Fibroblast of lung (primary cell): ENCODE measurements around the gene UPP2. TPM values are rescaled to one million over a fixed set of nuclear protein-coding genes. Genes with fewer than 3 reads are reported as not detected.

Source experiments
- DNase-seq, 2 donors: peaks; one replicate each; pipeline versions ENCODE4 v3.0.0 to v3.0.0-alpha.2; 2010; ENCODE audit warnings: low read depth in 2 of 2
- H2AFZ ChIP-seq: 2 replicates; pipeline ENCODE4 v1.5.1; 2012; ENCODE audit warnings: low read length, control low read depth, inconsistent platforms
- H3K27ac ChIP-seq: 2 replicates; pipeline ENCODE4 v1.5.1; 2011; ENCODE audit warnings: low read length, control low read depth; ENCODE audit not compliant: insufficient read depth
- H3K27me3 ChIP-seq: 2 replicates; pipeline ENCODE4 v1.5.1; 2011; ENCODE audit warnings: mild to moderate bottlenecking, low read length; ENCODE audit not compliant: control insufficient read depth, insufficient read depth
- H3K36me3 ChIP-seq: 2 replicates; pipeline ENCODE4 v1.5.1; 2011; ENCODE audit warnings: low read length; ENCODE audit not compliant: control insufficient read depth, insufficient read depth
- H3K4me1 ChIP-seq: 2 replicates; pipeline ENCODE4 v1.5.1; 2011; ENCODE audit warnings: low read length; ENCODE audit not compliant: control insufficient read depth, insufficient read depth; ENCODE audit errors: extremely low read depth
- H3K4me2 ChIP-seq: 2 replicates; pipeline ENCODE4 v1.5.1; 2011; ENCODE audit warnings: low read length, control low read depth; ENCODE audit not compliant: insufficient read depth; ENCODE audit errors: extremely low read depth
- H3K4me3 ChIP-seq, 4 experiments: fragments of 200-600 bp in 1 of 4; sonication (generic) in 1 of 4; replicated peaks in 1 of 4; 2 replicates each; pipeline ENCODE4 v1.5.1; 2011 to 2016; ENCODE audit warnings: low read length in 4 of 4, low read depth in 3 of 4, mild to moderate bottlenecking in 3 of 4, control low read depth in 2 of 4, inconsistent platforms in 1 of 4, mixed read lengths in 1 of 4; ENCODE audit not compliant: insufficient read depth in 1 of 4; ENCODE audit errors: control extremely low read depth in 1 of 4
- H3K79me2 ChIP-seq: 2 replicates; pipeline ENCODE4 v1.5.1; 2012; ENCODE audit warnings: mild to moderate bottlenecking, low read length, inconsistent platforms; ENCODE audit not compliant: control insufficient read depth, insufficient read depth
- H3K9ac ChIP-seq: 2 replicates; pipeline ENCODE4 v1.5.1; 2011; ENCODE audit warnings: mild to moderate bottlenecking, low read length, control low read depth; ENCODE audit not compliant: insufficient read depth
- H3K9me3 ChIP-seq: 2 replicates; pipeline ENCODE4 v1.5.1; 2012; ENCODE audit warnings: low read depth, low read length; ENCODE audit not compliant: control insufficient read depth, insufficient read depth
- H4K20me1 ChIP-seq: 2 replicates; pipeline ENCODE4 v1.5.1; 2011; ENCODE audit warnings: low read length; ENCODE audit not compliant: control insufficient read depth, insufficient read depth; ENCODE audit errors: extremely low read depth
- EZH2 ChIP-seq: IDR thresholded peaks from 2 replicates; pipeline ENCODE4 v1.5.1; 2012; ENCODE audit warnings: low read length, control low read depth, mild to moderate bottlenecking; ENCODE audit errors: missing control alignments
- polyA plus RNA-seq, 2 donors: library from polyadenylated mRNA; depleted of rRNA in 1 of 2; stranded (reverse) in 1 of 2; unstranded in 1 of 2; fragments of >200 nt; gene quantifications; 2 replicates each; pipeline ENCODE4 v1.2.1, GENCODE V29; 2011 to 2012; ENCODE audit warnings: missing spikeins in 1 of 2
- total RNA-seq: library from RNA; depleted of rRNA; stranded (reverse); fragments of >200 nt; gene quantifications from 2 replicates; pipeline ENCODE4 v1.2.1, GENCODE V29; 2014
- TF ChIP-seq, protein P1 (sequence below), 2 donors: IDR thresholded peaks in 1 of 2; conservative IDR thresholded peaks in 1 of 2; 1 replicate in 1 of 2; 2 replicates in 1 of 2; pipeline ENCODE4 v1.5.1; 2011 to 2012; ENCODE audit warnings: low read length in 2 of 2, control low read depth in 1 of 2, inconsistent platforms in 1 of 2, low read depth in 1 of 2, mild to moderate bottlenecking in 1 of 2

UPP2 gene
- total and polyA plus RNA-seq, 2 donors (not counting 1 experiment from before 2014, with no cell fraction given): not detected

DNA sequence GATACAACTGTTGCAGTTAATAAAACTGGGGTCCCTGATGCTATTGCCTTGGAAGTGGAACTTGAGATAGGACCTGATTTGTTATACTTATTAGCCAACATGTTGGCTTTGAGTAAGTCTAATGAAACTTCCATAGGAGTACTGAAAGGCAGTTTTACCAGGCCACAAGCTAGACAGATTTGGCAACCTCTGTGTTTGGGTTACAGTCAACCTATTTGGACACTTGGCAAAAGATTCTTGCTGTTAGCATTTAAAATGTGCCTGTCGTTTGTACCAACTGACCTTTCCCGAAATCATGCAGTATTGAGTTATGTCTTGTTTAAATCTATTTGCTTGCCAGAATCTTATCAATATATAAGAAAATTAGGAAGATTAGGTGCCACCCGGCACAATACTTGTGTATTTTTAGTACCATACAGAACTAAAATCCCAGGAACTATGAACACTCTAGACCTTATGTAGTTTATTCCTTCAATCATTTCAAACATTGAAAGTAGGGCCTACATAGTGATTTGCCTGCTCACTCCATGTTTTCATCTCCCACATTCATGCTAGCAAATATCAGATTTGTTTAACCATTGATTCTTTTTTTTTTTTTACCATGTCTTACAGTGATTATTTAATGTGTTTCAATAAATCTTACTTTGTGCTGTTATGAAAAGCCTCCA is 35.5 kb upstream of the UPP2 start:
- H3K9ac ChIP-seq: no peak overlapping the region
- H2AFZ ChIP-seq: no peak overlapping the region
- no peak overlapping the region for H3K27ac ChIP-seq
- no peak for TF ChIP-seq EZH2
- TF ChIP-seq, protein P1, sequence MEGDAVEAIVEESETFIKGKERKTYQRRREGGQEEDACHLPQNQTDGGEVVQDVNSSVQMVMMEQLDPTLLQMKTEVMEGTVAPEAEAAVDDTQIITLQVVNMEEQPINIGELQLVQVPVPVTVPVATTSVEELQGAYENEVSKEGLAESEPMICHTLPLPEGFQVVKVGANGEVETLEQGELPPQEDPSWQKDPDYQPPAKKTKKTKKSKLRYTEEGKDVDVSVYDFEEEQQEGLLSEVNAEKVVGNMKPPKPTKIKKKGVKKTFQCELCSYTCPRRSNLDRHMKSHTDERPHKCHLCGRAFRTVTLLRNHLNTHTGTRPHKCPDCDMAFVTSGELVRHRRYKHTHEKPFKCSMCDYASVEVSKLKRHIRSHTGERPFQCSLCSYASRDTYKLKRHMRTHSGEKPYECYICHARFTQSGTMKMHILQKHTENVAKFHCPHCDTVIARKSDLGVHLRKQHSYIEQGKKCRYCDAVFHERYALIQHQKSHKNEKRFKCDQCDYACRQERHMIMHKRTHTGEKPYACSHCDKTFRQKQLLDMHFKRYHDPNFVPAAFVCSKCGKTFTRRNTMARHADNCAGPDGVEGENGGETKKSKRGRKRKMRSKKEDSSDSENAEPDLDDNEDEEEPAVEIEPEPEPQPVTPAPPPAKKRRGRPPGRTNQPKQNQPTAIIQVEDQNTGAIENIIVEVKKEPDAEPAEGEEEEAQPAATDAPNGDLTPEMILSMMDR (conservative IDR thresholded peaks at IDR 0.05 in 1 of 2, IDR thresholded peaks at IDR 0.05 in 1 of 2; ENCODE audit: low read depth in 1 of 2, low read length in 2 of 2): no peak
- H4K20me1 ChIP-seq: no peaks in the 10 kb centered on the region
- H3K9me3 ChIP-seq: no peaks in the 10 kb centered on the region
- no peak overlapping the region for H3K4me2 ChIP-seq
- H3K4me3 ChIP-seq: no peak overlapping the region
- no peaks in the 10 kb centered on the region for H3K27me3 ChIP-seq
- peaks cover 5% of the 10 kb centered on the region for H3K4me1 ChIP-seq
- H3K79me2 ChIP-seq: no peaks in the 10 kb centered on the region
- DNase-seq: no peak
- no peaks in the 10 kb centered on the region for H3K36me3 ChIP-seq

DNA sequence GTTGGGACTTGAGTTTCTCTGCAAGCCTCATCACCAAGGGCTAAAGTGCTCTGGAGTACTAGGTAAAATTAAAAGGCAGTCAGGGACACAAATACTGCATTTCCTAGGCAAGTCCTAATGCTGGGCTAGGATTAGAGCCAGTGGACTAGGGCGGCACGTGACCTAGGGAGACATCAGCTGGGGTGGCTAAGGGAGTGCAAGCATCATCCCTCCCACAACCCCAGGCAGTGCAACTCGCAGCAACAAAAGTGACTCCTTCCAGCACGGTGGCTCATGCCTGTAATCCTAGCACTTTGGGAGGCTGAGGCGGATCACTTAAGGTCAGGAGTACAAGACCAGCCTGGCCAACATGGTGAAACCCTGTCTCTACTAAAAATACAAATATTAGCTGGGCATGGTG is 30.7 kb upstream of the UPP2 start:
- DNase-seq: no peak
- Histone ChIP-seq H3K9me3 (no peaks in the 10 kb centered on the region), H4K20me1 (no peaks in the 10 kb centered on the region), H3K79me2 (no peaks in the 10 kb centered on the region), H2AFZ (no peak overlapping the region), H3K4me3 (no peak overlapping the region), H3K4me1 (no peaks in the 10 kb centered on the region), H3K36me3 (no peaks in the 10 kb centered on the region), H3K27ac (no peak overlapping the region), H3K4me2 (no peak overlapping the region), H3K9ac (no peak overlapping the region), H3K27me3 (no peaks in the 10 kb centered on the region)
- TF ChIP-seq EZH2: no peak
- TF ChIP-seq, protein P1 (conservative IDR thresholded peaks at IDR 0.05 in 1 of 2, IDR thresholded peaks at IDR 0.05 in 1 of 2; ENCODE audit: low read depth in 1 of 2, low read length in 2 of 2): no peak

DNA sequence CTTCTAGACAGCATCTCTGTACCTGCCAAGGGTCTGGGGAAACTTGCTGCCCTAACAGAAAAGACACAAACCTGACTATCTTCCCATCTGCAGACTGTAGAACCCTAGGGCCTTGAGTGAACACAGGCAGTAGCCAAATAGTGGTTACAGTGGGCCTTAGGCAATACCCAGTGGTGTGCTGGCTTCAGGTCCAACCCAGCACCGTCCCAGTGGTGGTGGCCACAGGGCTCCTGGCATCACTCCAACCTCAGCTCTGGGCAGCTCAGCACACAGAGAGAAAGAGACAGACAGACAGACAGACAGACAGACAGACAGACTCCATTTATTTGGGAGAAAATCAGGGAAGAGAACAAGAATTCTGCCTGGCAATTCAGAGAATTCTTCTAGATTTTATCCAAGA is 29.3 kb upstream of the UPP2 start:
- H4K20me1 ChIP-seq: no peaks in the 10 kb centered on the region
- TF ChIP-seq, protein P1 (conservative IDR thresholded peaks at IDR 0.05 in 1 of 2, IDR thresholded peaks at IDR 0.05 in 1 of 2; ENCODE audit: low read depth in 1 of 2, low read length in 2 of 2): no peak
- TF ChIP-seq EZH2: no peak
- H3K27ac ChIP-seq: no peak overlapping the region
- no peaks in the 10 kb centered on the region for H3K9me3 ChIP-seq
- no peaks in the 10 kb centered on the region for H3K27me3 ChIP-seq
- H3K79me2 ChIP-seq: no peaks in the 10 kb centered on the region
- no peak overlapping the region for H2AFZ ChIP-seq
- H3K4me2 ChIP-seq: no peak overlapping the region
- H3K4me1 ChIP-seq: no peaks in the 10 kb centered on the region
- H3K36me3 ChIP-seq: no peaks in the 10 kb centered on the region
- no peak overlapping the region for H3K9ac ChIP-seq
- no peak overlapping the region for H3K4me3 ChIP-seq
- DNase-seq: no peak
